H9 (cell line): ENCODE measurements around the gene COA5. TPM values are rescaled to one million over a fixed set of nuclear protein-coding genes. Genes with fewer than 3 reads are reported as not detected.
A peak's percentile ranks its signal among the peaks of the same experiment; 100 is the strongest.

Source experiments
- DNase-seq: peaks from one replicate; pipeline ENCODE4 v3.0.0-alpha.2; 2017
- H2AFZ ChIP-seq: one replicate; pipeline ENCODE4 v1.6.1; 2013; ENCODE audit warnings: mild to moderate bottlenecking, low read length, control low read depth, moderate library complexity
- H2AK5ac ChIP-seq: 2 replicates; pipeline ENCODE4 v1.6.1; 2013; ENCODE audit warnings: low read length, control low read depth, mixed read lengths; ENCODE audit not compliant: insufficient read length
- H2BK120ac ChIP-seq: one replicate; pipeline ENCODE4 v1.6.1; 2013; ENCODE audit warnings: low read depth, mild to moderate bottlenecking, low read length, control low read depth, inconsistent platforms; ENCODE audit not compliant: poor library complexity, severe bottlenecking
- H2BK12ac ChIP-seq: 2 replicates; pipeline ENCODE4 v1.6.1; 2013; ENCODE audit warnings: low read length, control low read depth, mixed read lengths, low read depth; ENCODE audit not compliant: insufficient read length
- H2BK15ac ChIP-seq: 2 replicates; pipeline ENCODE4 v1.6.1; 2013; ENCODE audit warnings: low read depth, low read length, control low read depth
- H2BK20ac ChIP-seq: one replicate; pipeline ENCODE4 v1.6.1; 2013; ENCODE audit warnings: low read depth, mild to moderate bottlenecking, low read length, control low read depth, inconsistent platforms; ENCODE audit not compliant: poor library complexity, severe bottlenecking
- H2BK5ac ChIP-seq: 2 replicates; pipeline ENCODE4 v1.6.1; 2013; ENCODE audit warnings: low read length, control low read depth, mixed read lengths; ENCODE audit not compliant: insufficient read length
- H3K14ac ChIP-seq: 2 replicates; pipeline ENCODE4 v1.6.1; 2013; ENCODE audit warnings: low read length, control low read depth; ENCODE audit not compliant: insufficient read depth
- H3K18ac ChIP-seq: 2 replicates; pipeline ENCODE4 v1.6.1; 2013; ENCODE audit warnings: low read depth, mild to moderate bottlenecking, mixed read lengths, low read length, control low read depth; ENCODE audit not compliant: insufficient read length
- H3K23ac ChIP-seq: 2 replicates; pipeline ENCODE4 v1.6.1; 2013; ENCODE audit warnings: low read length, control low read depth, mixed read lengths, low read depth; ENCODE audit not compliant: insufficient read length
- H3K23me2 ChIP-seq: 2 replicates; pipeline ENCODE4 v1.6.1; 2013; ENCODE audit warnings: low read depth, mild to moderate bottlenecking, mixed read lengths, low read length, control low read depth; ENCODE audit not compliant: insufficient read length, poor library complexity, severe bottlenecking
- H3K27ac ChIP-seq: 2 replicates; pipeline ENCODE4 v1.5.1; 2013; ENCODE audit warnings: low read length, control low read depth, mixed read lengths, low read depth; ENCODE audit not compliant: insufficient read length
- H3K27me3 ChIP-seq: 2 replicates; pipeline ENCODE4 v1.6.1; 2013; ENCODE audit warnings: low read length, control low read depth, inconsistent platforms; ENCODE audit not compliant: insufficient read depth
- H3K4ac ChIP-seq: 2 replicates; pipeline ENCODE4 v1.6.1; 2013; ENCODE audit warnings: low read depth, mild to moderate bottlenecking, control low read depth, inconsistent platforms, low read length, moderate library complexity
- H3K4me1 ChIP-seq: 2 replicates; pipeline ENCODE4 v1.6.1; 2013; ENCODE audit warnings: low read length, control low read depth, inconsistent platforms; ENCODE audit not compliant: insufficient read depth
- H3K4me2 ChIP-seq: 2 replicates; pipeline ENCODE4 v1.6.1; 2013; ENCODE audit warnings: low read length, control low read depth, mixed read lengths; ENCODE audit not compliant: insufficient read length, insufficient read depth
- H3K56ac ChIP-seq: 2 replicates; pipeline ENCODE4 v1.6.1; 2013; ENCODE audit warnings: low read depth, mild to moderate bottlenecking, mixed read lengths, low read length, control low read depth; ENCODE audit not compliant: insufficient read length
- H3K79me1 ChIP-seq: 2 replicates; pipeline ENCODE4 v1.6.1; 2013; ENCODE audit warnings: low read depth, mild to moderate bottlenecking, moderate library complexity, low read length, control low read depth, inconsistent platforms; ENCODE audit not compliant: insufficient read depth, poor library complexity, severe bottlenecking
- H3K79me2 ChIP-seq: 2 replicates; pipeline ENCODE4 v1.6.1; 2013; ENCODE audit warnings: low read length, control low read depth, inconsistent platforms; ENCODE audit not compliant: insufficient read depth
- H3K9ac ChIP-seq: 2 replicates; pipeline ENCODE4 v1.6.1; 2013; ENCODE audit warnings: low read length, control low read depth, mixed read lengths; ENCODE audit not compliant: insufficient read length; ENCODE audit errors: extremely low read depth
- H3K9me3 ChIP-seq: one replicate; pipeline ENCODE4 v1.6.1; 2013; ENCODE audit warnings: low read depth, low read length, inconsistent platforms; ENCODE audit not compliant: control insufficient read depth
- H3T11ph ChIP-seq: one replicate; pipeline ENCODE4 v1.6.1; 2013; ENCODE audit warnings: mild to moderate bottlenecking, low read length, control low read depth, inconsistent platforms
- H4K20me1 ChIP-seq: one replicate; pipeline ENCODE4 v1.6.1; 2013; ENCODE audit not compliant: control insufficient read depth, insufficient read length, insufficient read depth
- H4K5ac ChIP-seq: 2 replicates; pipeline ENCODE4 v1.6.1; 2013; ENCODE audit warnings: low read depth, mild to moderate bottlenecking, mixed read lengths, low read length, control low read depth; ENCODE audit not compliant: insufficient read length
- H4K8ac ChIP-seq: replicated peaks from 2 replicates; pipeline ENCODE4 v1.6.1; 2013; ENCODE audit warnings: low read length, control low read depth, mixed read lengths, low read depth; ENCODE audit not compliant: insufficient read length
- H4K91ac ChIP-seq: 2 replicates; pipeline ENCODE4 v1.6.1; 2013; ENCODE audit warnings: low read depth, mild to moderate bottlenecking, moderate library complexity, mixed read lengths, low read length, control low read depth; ENCODE audit not compliant: insufficient read length
- H3K27ac Mint-ChIP-seq, 3 experiments: 2 replicates in 2 of 3; 3 replicates in 1 of 3; pipeline ENCODE4 v1.8.0; 2020 to 2021; ENCODE audit warnings: mixed read lengths in 3 of 3, mild to moderate bottlenecking in 1 of 3, moderate library complexity in 1 of 3
- H3K27me3 Mint-ChIP-seq: 2 replicates; pipeline ENCODE4 v1.8.0; 2021; ENCODE audit warnings: low read depth, mild to moderate bottlenecking, moderate library complexity, mixed read lengths
- H3K36me3 Mint-ChIP-seq, 3 experiments: 2 replicates in 2 of 3; 3 replicates in 1 of 3; pipeline ENCODE4 v1.8.0; 2020 to 2021; ENCODE audit warnings: low read depth in 3 of 3, mixed read lengths in 3 of 3; ENCODE audit not compliant: insufficient read depth in 1 of 3
- H3K4me1 Mint-ChIP-seq, 2 experiments: 2 replicates each; pipeline ENCODE4 v1.8.0; 2020; ENCODE audit warnings: mixed read lengths in 2 of 2
- H3K4me3 Mint-ChIP-seq, 2 experiments: 2 replicates in 1 of 2; 3 replicates in 1 of 2; pipeline ENCODE4 v1.8.0; 2020 to 2021; ENCODE audit warnings: mild to moderate bottlenecking in 2 of 2, mixed read lengths in 2 of 2, moderate library complexity in 1 of 2
- H3K9me3 Mint-ChIP-seq, 2 experiments: 2 replicates in 1 of 2; 3 replicates in 1 of 2; pipeline ENCODE4 v1.8.0; 2020; ENCODE audit warnings: mild to moderate bottlenecking in 2 of 2, mixed read lengths in 2 of 2, moderate library complexity in 1 of 2
- CTCF ChIP-seq: fragments of 200-600 bp; sonication (generic); conservative IDR thresholded peaks from 3 replicates; pipeline ENCODE4 v1.8.0; 2021; ENCODE audit warnings: antibody characterized with exemption, mild to moderate bottlenecking
- WGBS: extraction: QIAGEN DNeasy Blood & Tissue Kit; methylation state at CpG from one replicate; pipeline ENCODE4 v1.1.7; 2013; ENCODE audit warnings: missing lambda C conversion rate, low lambda C conversion rate, mixed read lengths; ENCODE audit not compliant: insufficient read length; ENCODE audit errors: extremely low coverage; 5-methylcytosine and 5-hydroxymethylcytosine counted together
- total RNA-seq: library from RNA; stranded (reverse); gene quantifications from 2 replicates; pipeline ENCODE4 v1.2.1, GENCODE V29; 2021

Gene COA5
- total RNA-seq, 1 experiment from 2014 or later: 23.6 TPM

GRCh38 chr2:98634406-98635092 is 26.2 kb upstream of the COA5 start:
- H2BK12ac ChIP-seq: no peak overlapping the region
- Mint-ChIP-seq H3K4me1 (peaks cover 11% of the 10 kb centered on the region in 2 experiments), H3K36me3 (no peaks in the 10 kb centered on the region), H3K27ac (peak overlapping the region; percentile 5 to 34 (median 7); a peak in 3 of 7 replicates), H3K27me3 (no peaks in the 10 kb centered on the region; the same call in none of the 2 replicates), H3K9me3 (no peaks in the 10 kb centered on the region), H3K4me3 (no peak overlapping the region)
- H4K91ac ChIP-seq: no peak overlapping the region
- no peak overlapping the region for H3K4ac ChIP-seq
- peak; percentile 78 for DNase-seq
- no peaks in the 10 kb centered on the region for H4K20me1 ChIP-seq
- H3K23me2 ChIP-seq: no peaks in the 10 kb centered on the region
- H3K18ac ChIP-seq: no peak overlapping the region
- no peak overlapping the region for H3K56ac ChIP-seq
- H3K14ac ChIP-seq: no peak overlapping the region
- H2BK15ac ChIP-seq: no peak overlapping the region
- no peak overlapping the region for H2BK120ac ChIP-seq
- no peak overlapping the region for H3K23ac ChIP-seq
- H4K5ac ChIP-seq: no peak overlapping the region
- no peak overlapping the region for H3K4me2 ChIP-seq
- no peak overlapping the region for H4K8ac ChIP-seq
- H2BK5ac ChIP-seq: no peak overlapping the region
- no peak overlapping the region for H3K9ac ChIP-seq
- H3K9me3 ChIP-seq: no peaks in the 10 kb centered on the region
- H3K27me3 ChIP-seq: no peaks in the 10 kb centered on the region
- H2AK5ac ChIP-seq: no peak overlapping the region
- H3K4me1 ChIP-seq: no peaks in the 10 kb centered on the region; the same call in 1 of the 2 replicates
- no peak overlapping the region for H2BK20ac ChIP-seq
- H2AFZ ChIP-seq: no peak overlapping the region
- peak; percentile 79 for TF ChIP-seq CTCF
- no peaks in the 10 kb centered on the region for H3K79me1 ChIP-seq
- H3K27ac ChIP-seq: no peak overlapping the region
- H3T11ph ChIP-seq: no peak overlapping the region
- WGBS: no CpG with 5 or more reads among the region's 9 CpGs
- H3K79me2 ChIP-seq: no peaks in the 10 kb centered on the region
